Spleen (tissue), 11 donors: Measurements from ENCODE around the gene LRCH4. TPM values are rescaled to one million over a fixed set of nuclear protein-coding genes. Genes with fewer than 3 reads are reported as not detected.
"Not testable (repeated sequence)": the region's sequence is repeated elsewhere in the genome, so short reads cannot be mapped to it uniquely, and the experiment has no call there.

Experiments
- DNase-seq: peaks from one replicate; pipeline ENCODE4 v3.0.0-alpha.2; 2020
- H3K27ac ChIP-seq, 8 donors: fragments of 200-600 bp; sonication (generic) in 7 of 8; 1 replicate in 4 of 8; 2 replicates in 4 of 8; pipeline versions ENCODE4 v1.5.0 to v1.8.0; 2016 to 2021; ENCODE audit warnings: inconsistent platforms in 4 of 8, mild to moderate bottlenecking in 4 of 8, moderate library complexity in 1 of 8
- H3K27me3 ChIP-seq, 7 donors: fragments of 200-600 bp; sonication (generic) in 6 of 7; replicated peaks in 1 of 7; 1 replicate in 4 of 7; 2 replicates in 3 of 7; pipeline versions ENCODE4 v1.5.0 to v1.8.0; 2016 to 2021; ENCODE audit warnings: inconsistent platforms in 3 of 7, mild to moderate bottlenecking in 1 of 7
- H3K36me3 ChIP-seq, 6 donors: fragments of 200-600 bp; sonication (generic) in 5 of 6; 1 replicate in 4 of 6; 2 replicates in 2 of 6; pipeline versions ENCODE4 v1.5.0 to v1.8.0; 2016 to 2021; ENCODE audit warnings: inconsistent platforms in 2 of 6
- H3K4me1 ChIP-seq, 6 donors: fragments of 200-600 bp; sonication (generic) in 5 of 6; 1 replicate in 3 of 6; 2 replicates in 3 of 6; pipeline versions ENCODE4 v1.5.0 to v1.8.0; 2016 to 2021; ENCODE audit warnings: inconsistent platforms in 3 of 6
- H3K4me3 ChIP-seq, 8 donors: fragments of 200-600 bp; sonication (generic) in 7 of 8; 1 replicate in 4 of 8; 2 replicates in 4 of 8; pipeline versions ENCODE4 v1.5.0 to v1.8.0; 2016 to 2021; ENCODE audit warnings: inconsistent platforms in 4 of 8, mild to moderate bottlenecking in 4 of 8, moderate library complexity in 2 of 8
- H3K9me3 ChIP-seq, 8 donors: fragments of 200-600 bp; sonication (generic) in 7 of 8; 1 replicate in 4 of 8; 2 replicates in 4 of 8; pipeline versions ENCODE4 v1.5.0 to v1.8.0; 2016 to 2021; ENCODE audit warnings: inconsistent platforms in 4 of 8
- CTCF ChIP-seq, 11 experiments: fragments of 200-600 bp in 7 of 11; fragments of 450-650 bp in 4 of 11; sonication (generic) in 4 of 11; IDR thresholded peaks in 8 of 11; conservative IDR thresholded peaks in 3 of 11; 1 replicate in 7 of 11; 2 replicates in 4 of 11; pipeline versions ENCODE4 v1.4.0 to v1.8.0; 2016 to 2021; ENCODE audit warnings: antibody characterized with exemption in 11 of 11, inconsistent platforms in 4 of 11, mild to moderate bottlenecking in 1 of 11
- POLR2A ChIP-seq, 3 donors: fragments of 450-650 bp; IDR thresholded peaks; one replicate each; pipeline ENCODE4 v1.5.1; 2017; ENCODE audit warnings: antibody characterized with exemption in 3 of 3, mild to moderate bottlenecking in 1 of 3
- POLR2AphosphoS5 ChIP-seq, 3 donors: sonication (generic); formaldehyde crosslinking; IDR thresholded peaks; one replicate each; pipeline ENCODE4 v1.5.1; 2017; ENCODE audit warnings: antibody characterized with exemption in 3 of 3
- WGBS, 5 donors: extraction: QIAGEN DNeasy Blood & Tissue Kit in 3 of 5; methylation state at CpG; one replicate each; pipeline versions ENCODE4 v1.1.5 to v1.1.7; 2013 to 2018; 5-methylcytosine and 5-hydroxymethylcytosine counted together
- intact Hi-C: fragments of 100-400 bp; cut with DNase I; formaldehyde crosslinking; loops from one replicate; pipeline ENCODE4 v1.15.0; 2023; ENCODE audit warnings: low total_unique reads
- polyA plus RNA-seq, 3 donors: library from polyadenylated mRNA; stranded (reverse); fragments of 200-250 nt; gene quantifications; one replicate each; pipeline ENCODE4 v1.2.1, GENCODE V29; 2013
- total RNA-seq, 7 donors: library from RNA; depleted of rRNA in 3 of 7; stranded (reverse); fragments of >200 nt in 3 of 7; fragmentation: NEBNext Ultra II Directional in 4 of 7; extraction: Animal tissue kit (Norgen Biotek cat#: 25700) in 4 of 7; gene quantifications; one replicate each; pipeline versions ENCODE4 v1.1.0 to v1.2.1, GENCODE V29; 2016 to 2021
- donor health status: healthy with polysubstance abuse.
- donor health status: DM: no; HTN: no; CAD: no; lungs with moderate emphysema.
- donor health status: DM: no; HTN: no; CAD: no.
- donor health status: Bipolar disorder and iron deficiency.
- donor health status: healthy.
- donor health status: DM: no; HTN: no; CAD: no.
- donor health status: DM: yes; HTN: yes; CAD: no.

LRCH4 gene
- total and polyA plus RNA-seq, 10 donors = 145 to 333 (median 197) TPM

- peak overlapping the region in 6 of 8 donors; percentile 38 to 85 (median 74) for H3K27ac ChIP-seq
- no peaks in the 10 kb centered on the region for H3K9me3 ChIP-seq
- H3K27me3 ChIP-seq = peaks cover 0 to 16% (median 0%) of the 10 kb centered on the region in 7 donors
- intact Hi-C loops = no loop called here
- peaks cover 0 to 38% (median 16%) of the 10 kb centered on the region in 6 donors for H3K36me3 ChIP-seq
- 85 to 91% (median 91%) methylated on average over 6 of the region's 6 CpGs for WGBS, 5 donors
- no peak for TF ChIP-seq POLR2A (IDR thresholded peaks at IDR 0.05)
- TF ChIP-seq CTCF (IDR thresholded peaks at IDR 0.05 in 8 of 11, conservative IDR thresholded peaks at IDR 0.05 in 3 of 11) = no peak
- peak in 2 of 3 donors; percentile 26 to 35 for TF ChIP-seq POLR2AphosphoS5 (IDR thresholded peaks at IDR 0.05)
- H3K4me1 ChIP-seq = peaks cover 30 to 67% (median 55%) of the 10 kb centered on the region in 6 donors
- no peak for DNase-seq
- H3K4me3 ChIP-seq = no peak overlapping the region
Observed at GRCh38 chr7:100566018-100566531, 19.9 kb downstream of the LRCH4 start.

GRCh38 chr7:100565133-100565571, 20.8 kb downstream of the LRCH4 start:
- Histone ChIP-seq H3K27ac (no peak overlapping the region), H3K36me3 (peaks cover 0 to 44% (median 16%) of the 10 kb centered on the region in 6 donors), H3K4me3 (no peak overlapping the region), H3K9me3 (no peaks in the 10 kb centered on the region), H3K4me1 (peaks cover 26 to 58% (median 45%) of the 10 kb centered on the region in 6 donors), H3K27me3 (peaks cover 0 to 8% (median 0%) of the 10 kb centered on the region in 7 donors)
- no peak for DNase-seq
- 86 to 96% (median 94%) methylated on average over 6 to 11 of the region's 11 CpGs for WGBS, 5 donors
- TF ChIP-seq POLR2AphosphoS5 (IDR thresholded peaks at IDR 0.05) = no peak
- TF ChIP-seq CTCF (IDR thresholded peaks at IDR 0.05 in 8 of 11, conservative IDR thresholded peaks at IDR 0.05 in 3 of 11) = peak in 1 of 11 experiments; percentile 0
- no peak for TF ChIP-seq POLR2A (IDR thresholded peaks at IDR 0.05)
- intact Hi-C loops = no loop called here

- Histone ChIP-seq H3K4me1 (peaks cover 25 to 57% (median 43%) of the 10 kb centered on the region in 6 donors), H3K36me3 (peaks cover 0 to 44% (median 16%) of the 10 kb centered on the region in 6 donors), H3K27ac (peak overlapping the region in 5 of 8 donors; percentile 16 to 66 (median 26))
- intact Hi-C loops, H3K9me3 ChIP-seq, DNase-seq, H3K4me3 ChIP-seq, H3K27me3 ChIP-seq: not testable (repeated sequence)
- WGBS, 5 donors = 87 to 93% (median 89%) methylated on average over 6 of the region's 6 CpGs
Observed at GRCh38 chr7:100564405-100564804, 21.5 kb downstream of the LRCH4 start.

- no peak overlapping the region for H3K4me3 ChIP-seq
- H3K36me3 ChIP-seq = peaks cover 0 to 44% (median 16%) of the 10 kb centered on the region in 6 donors
- TF ChIP-seq POLR2A (IDR thresholded peaks at IDR 0.05) (no peak), CTCF (IDR thresholded peaks at IDR 0.05 in 8 of 11, conservative IDR thresholded peaks at IDR 0.05 in 3 of 11) (peak; percentile 90 to 99 (median 97)), POLR2AphosphoS5 (IDR thresholded peaks at IDR 0.05) (peak; percentile 49 to 63 (median 54))
- intact Hi-C loops = loop anchor here (2.0 kb wide), 1 partner anchor 95 kb away; no protein-coding TSS in a partner anchor
- H3K4me1 ChIP-seq = peaks cover 26 to 57% (median 42%) of the 10 kb centered on the region in 6 donors
- WGBS, 5 donors = 23 to 40% (median 29%) methylated on average over 10 to 12 of the region's 12 CpGs
- H3K27ac ChIP-seq = peak overlapping the region in 5 of 8 donors; percentile 16 to 66 (median 26)
- peak; percentile 95 for DNase-seq
- no peaks in the 10 kb centered on the region for H3K9me3 ChIP-seq
- no peaks in the 10 kb centered on the region for H3K27me3 ChIP-seq
Observed at GRCh38 chr7:100563809-100564400, 22.0 kb downstream of the LRCH4 start.
